ENCODE data around the gene GALT.

Gene GALT

DNA sequence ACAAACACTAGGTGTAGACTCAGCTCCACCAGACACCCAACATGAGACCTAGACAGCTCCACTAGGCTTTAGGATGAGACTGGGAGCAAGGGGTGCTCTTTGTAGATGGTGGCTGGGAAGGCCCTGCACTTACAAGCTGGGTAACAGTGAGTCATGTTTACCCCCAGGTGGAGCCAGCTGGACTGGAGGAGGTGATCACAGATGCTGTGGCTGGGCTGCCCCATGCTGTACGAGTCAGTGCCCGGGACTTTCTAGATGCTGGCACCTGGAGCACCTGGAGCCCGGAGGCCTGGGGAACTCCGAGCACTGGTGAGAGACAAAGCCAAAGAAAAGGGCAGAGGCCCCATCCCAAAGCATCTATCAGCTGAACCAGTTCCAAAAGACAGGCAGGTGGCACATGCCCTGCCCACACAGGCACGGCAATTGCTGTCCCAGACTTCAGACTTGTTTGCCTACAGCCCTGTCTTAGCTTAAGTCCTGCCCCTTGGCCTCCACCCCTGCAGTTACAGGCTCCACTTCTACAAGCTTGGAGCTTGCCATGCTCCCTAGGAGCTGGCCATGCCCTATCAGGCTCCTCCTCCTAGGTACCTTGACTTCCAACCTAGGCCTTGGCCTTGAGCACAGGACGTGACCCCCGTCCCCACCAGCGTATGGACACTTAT is 13.2 kb downstream of the GALT start:
- Histone ChIP-seq H3K14ac (ENCODE audit: low read length in 2 of 2) (no peak overlapping the region), H3K23ac (ENCODE audit: low read length in 2 of 2) (no peak overlapping the region), H3K4me3 (ENCODE audit: insufficient read depth in 1 of 2, low read depth in 1 of 2, low read length in 2 of 2) (no peak overlapping the region), H3K4ac (ENCODE audit: low read depth in 1 of 2, low read length in 2 of 2) (no peak overlapping the region), H3K4me1 (ENCODE audit: control insufficient read depth, insufficient read depth, low read depth, low read length) (peaks cover 4% of the 10 kb centered on the region), H2BK120ac (ENCODE audit: low read depth, low read length) (no peak overlapping the region), H2AK5ac (ENCODE audit: low read length, severe bottlenecking) (no peak overlapping the region), H4K91ac (ENCODE audit: low read length) (no peak overlapping the region), H3K18ac (ENCODE audit: low read depth in 1 of 2, low read length in 2 of 2) (no peak overlapping the region), H2BK15ac (ENCODE audit: low read depth, poor library complexity, severe bottlenecking) (no peak overlapping the region), H3K9me3 (ENCODE audit: control insufficient read depth, low read length) (no peaks in the 10 kb centered on the region), H3K27me3 (ENCODE audit: control insufficient read depth in 1 of 2, insufficient read depth in 1 of 2, low read length in 2 of 2) (no peaks in the 10 kb centered on the region), H2BK12ac (ENCODE audit: low read length in 2 of 2) (no peak overlapping the region), H4K8ac (ENCODE audit: low read length) (no peak overlapping the region), H3K79me1 (replicated peaks; ENCODE audit: low read length, poor library complexity, severe bottlenecking) (peaks cover 2% of the 10 kb centered on the region), H2AFZ (ENCODE audit: low read depth, low read length) (no peak overlapping the region), H3K36me3 (ENCODE audit: control insufficient read depth in 1 of 2, insufficient read depth in 2 of 2, low read depth in 1 of 2, low read length in 2 of 2) (peaks cover 17 to 29% of the 10 kb centered on the region in 2 experiments), H2BK5ac (ENCODE audit: low read depth, low read length, poor library complexity, severe bottlenecking) (no peak overlapping the region), H3K27ac (ENCODE audit: low read length, poor library complexity, severe bottlenecking) (no peak overlapping the region), H3K9ac (ENCODE audit: low read length) (no peak overlapping the region), H3K4me2 (ENCODE audit: low read length, poor library complexity, severe bottlenecking) (no peak overlapping the region)
- DNase-seq, result peak; percentile 51
- whole genome bisulfite sequencing, result 92% methylated on average over 8 of the region's 8 CpGs

GRCh38 chr9:34662526-34663302 is 16.2 kb downstream of the GALT start, which contains the start of gene CCL27:
Gene CCL27, minus strand, starts transcription at chr9:34662657. Its CDS starts 24 bp downstream, at chr9:34662633.
- Histone ChIP-seq H3K14ac (ENCODE audit: low read length in 2 of 2) (no peak within 1 kb of the TSS), H4K91ac (ENCODE audit: low read length) (no peak within 1 kb of the TSS), H3K4me1 (ENCODE audit: control insufficient read depth, insufficient read depth, low read depth, low read length) (peaks cover 6% of the 10 kb centered on the region), H3K79me1 (replicated peaks; ENCODE audit: low read length, poor library complexity, severe bottlenecking) (peaks cover 11% of the 10 kb centered on the region), H3K27ac (ENCODE audit: low read length, poor library complexity, severe bottlenecking) (no peak within 1 kb of the TSS), H2BK12ac (ENCODE audit: low read length in 2 of 2) (no peak within 1 kb of the TSS), H2BK15ac (ENCODE audit: low read depth, poor library complexity, severe bottlenecking) (no peak within 1 kb of the TSS), H4K8ac (ENCODE audit: low read length) (no peak within 1 kb of the TSS), H2AK5ac (ENCODE audit: low read length, severe bottlenecking) (no peak within 1 kb of the TSS), H3K27me3 (ENCODE audit: control insufficient read depth in 1 of 2, insufficient read depth in 1 of 2, low read length in 2 of 2) (no peaks in the 10 kb centered on the region), H3K9me3 (ENCODE audit: control insufficient read depth, low read length) (no peaks in the 10 kb centered on the region), H2BK120ac (ENCODE audit: low read depth, low read length) (no peak within 1 kb of the TSS), H3K18ac (ENCODE audit: low read depth in 1 of 2, low read length in 2 of 2) (no peak within 1 kb of the TSS), H3K4ac (ENCODE audit: low read depth in 1 of 2, low read length in 2 of 2) (no peak within 1 kb of the TSS), H3K23ac (ENCODE audit: low read length in 2 of 2) (peak within 1 kb of the TSS in 1 of 2 experiments; percentile 11), H3K36me3 (ENCODE audit: control insufficient read depth in 1 of 2, insufficient read depth in 2 of 2, low read depth in 1 of 2, low read length in 2 of 2) (peaks cover 12 to 26% of the 10 kb centered on the region in 2 experiments), H3K4me2 (ENCODE audit: low read length, poor library complexity, severe bottlenecking) (no peak within 1 kb of the TSS), H2AFZ (ENCODE audit: low read depth, low read length) (no peak within 1 kb of the TSS), H2BK5ac (ENCODE audit: low read depth, low read length, poor library complexity, severe bottlenecking) (no peak within 1 kb of the TSS), H3K9ac (ENCODE audit: low read length) (no peak within 1 kb of the TSS), H3K4me3 (ENCODE audit: insufficient read depth in 1 of 2, low read depth in 1 of 2, low read length in 2 of 2) (no peak within 1 kb of the TSS)
- no peak for DNase-seq
- 96% methylated on average over 3 of the region's 4 CpGs for WGBS

- peaks cover 6% of the 10 kb centered on the region for H3K4me1 ChIP-seq (ENCODE audit: control insufficient read depth, insufficient read depth, low read depth, low read length)
Measured at GRCh38 chr9:34663303-34663605, 16.8 kb downstream of the GALT start.

GRCh38 chr9:34664281-34665066 is 18.0 kb downstream of the GALT start:
- Histone ChIP-seq H3K9me3 (ENCODE audit: control insufficient read depth, low read length) (no peaks in the 10 kb centered on the region), H3K14ac (ENCODE audit: low read length in 2 of 2) (peak overlapping the region in 1 of 2 experiments; percentile 30), H3K36me3 (ENCODE audit: control insufficient read depth in 1 of 2, insufficient read depth in 2 of 2, low read depth in 1 of 2, low read length in 2 of 2) (peaks cover 19 to 43% of the 10 kb centered on the region in 2 experiments), H3K4me2 (ENCODE audit: low read length, poor library complexity, severe bottlenecking) (peak overlapping the region; percentile 71), H2AFZ (ENCODE audit: low read depth, low read length) (peak overlapping the region; percentile 46), H3K18ac (ENCODE audit: low read depth in 1 of 2, low read length in 2 of 2) (peak overlapping the region; percentile 58 to 90), H3K4me1 (ENCODE audit: control insufficient read depth, insufficient read depth, low read depth, low read length) (peaks cover 4% of the 10 kb centered on the region), H3K4me3 (ENCODE audit: insufficient read depth in 1 of 2, low read depth in 1 of 2, low read length in 2 of 2) (peak overlapping the region; percentile 60 to 85), H4K8ac (ENCODE audit: low read length) (peak overlapping the region; percentile 69), H3K4ac (ENCODE audit: low read depth in 1 of 2, low read length in 2 of 2) (peak overlapping the region; percentile 42 to 68), H4K91ac (ENCODE audit: low read length) (peak overlapping the region; percentile 56), H3K79me1 (replicated peaks; ENCODE audit: low read length, poor library complexity, severe bottlenecking) (peaks cover 20% of the 10 kb centered on the region), H2BK12ac (ENCODE audit: low read length in 2 of 2) (peak overlapping the region; percentile 18 to 50), H3K23ac (ENCODE audit: low read length in 2 of 2) (no peak overlapping the region), H2AK5ac (ENCODE audit: low read length, severe bottlenecking) (no peak overlapping the region), H3K27me3 (ENCODE audit: control insufficient read depth in 1 of 2, insufficient read depth in 1 of 2, low read length in 2 of 2) (no peaks in the 10 kb centered on the region), H2BK5ac (ENCODE audit: low read depth, low read length, poor library complexity, severe bottlenecking) (no peak overlapping the region), H3K9ac (ENCODE audit: low read length) (peak overlapping the region; percentile 89), H3K27ac (ENCODE audit: low read length, poor library complexity, severe bottlenecking) (peak overlapping the region; percentile 49), H2BK15ac (ENCODE audit: low read depth, poor library complexity, severe bottlenecking) (no peak overlapping the region), H2BK120ac (ENCODE audit: low read depth, low read length) (no peak overlapping the region)
- peak; percentile 85 for DNase-seq
- 8% methylated on average over 17 of the region's 18 CpGs for WGBS

More at GRCh38 chr9:34663303-34663605, 16.8 kb downstream of the GALT start:
- H3K4me2 ChIP-seq (ENCODE audit: low read length, poor library complexity, severe bottlenecking), result no peak overlapping the region
- H2BK15ac ChIP-seq (ENCODE audit: low read depth, poor library complexity, severe bottlenecking), result no peak overlapping the region
- H2BK120ac ChIP-seq (ENCODE audit: low read depth, low read length), result no peak overlapping the region
- no peak for DNase-seq
- no peak overlapping the region for H2BK5ac ChIP-seq (ENCODE audit: low read depth, low read length, poor library complexity, severe bottlenecking)
- H3K4me3 ChIP-seq (ENCODE audit: insufficient read depth in 1 of 2, low read depth in 1 of 2, low read length in 2 of 2), result no peak overlapping the region
- no peak overlapping the region for H2AK5ac ChIP-seq (ENCODE audit: low read length, severe bottlenecking)
- no peak overlapping the region for H3K4ac ChIP-seq (ENCODE audit: low read depth in 1 of 2, low read length in 2 of 2)
- H2AFZ ChIP-seq (ENCODE audit: low read depth, low read length), result no peak overlapping the region
- H4K8ac ChIP-seq (ENCODE audit: low read length), result no peak overlapping the region
- H2BK12ac ChIP-seq (ENCODE audit: low read length in 2 of 2), result no peak overlapping the region
- no peak overlapping the region for H3K14ac ChIP-seq (ENCODE audit: low read length in 2 of 2)
- peaks cover 15% of the 10 kb centered on the region for H3K79me1 ChIP-seq (replicated peaks; ENCODE audit: low read length, poor library complexity, severe bottlenecking)
- H3K27ac ChIP-seq (ENCODE audit: low read length, poor library complexity, severe bottlenecking), result no peak overlapping the region
- no peak overlapping the region for H4K91ac ChIP-seq (ENCODE audit: low read length)
- H3K9ac ChIP-seq (ENCODE audit: low read length), result no peak overlapping the region
- H3K36me3 ChIP-seq (ENCODE audit: control insufficient read depth in 1 of 2, insufficient read depth in 2 of 2, low read depth in 1 of 2, low read length in 2 of 2), result peaks cover 15 to 31% of the 10 kb centered on the region in 2 experiments
- H3K23ac ChIP-seq (ENCODE audit: low read length in 2 of 2), result no peak overlapping the region
- no peaks in the 10 kb centered on the region for H3K27me3 ChIP-seq (ENCODE audit: control insufficient read depth in 1 of 2, insufficient read depth in 1 of 2, low read length in 2 of 2)
- no peaks in the 10 kb centered on the region for H3K9me3 ChIP-seq (ENCODE audit: control insufficient read depth, low read length)
- no peak overlapping the region for H3K18ac ChIP-seq (ENCODE audit: low read depth in 1 of 2, low read length in 2 of 2)

Measured in mesenchymal stem cell (in vitro differentiated cells and primary cell).